ENCODE results near the gene SNTN. TPM values are rescaled to one million over a fixed set of nuclear protein-coding genes. Genes with fewer than 3 reads are reported as not detected.

The SNTN gene
- total RNA-seq, 1 donor from 2014 or later = not detected

DNA sequence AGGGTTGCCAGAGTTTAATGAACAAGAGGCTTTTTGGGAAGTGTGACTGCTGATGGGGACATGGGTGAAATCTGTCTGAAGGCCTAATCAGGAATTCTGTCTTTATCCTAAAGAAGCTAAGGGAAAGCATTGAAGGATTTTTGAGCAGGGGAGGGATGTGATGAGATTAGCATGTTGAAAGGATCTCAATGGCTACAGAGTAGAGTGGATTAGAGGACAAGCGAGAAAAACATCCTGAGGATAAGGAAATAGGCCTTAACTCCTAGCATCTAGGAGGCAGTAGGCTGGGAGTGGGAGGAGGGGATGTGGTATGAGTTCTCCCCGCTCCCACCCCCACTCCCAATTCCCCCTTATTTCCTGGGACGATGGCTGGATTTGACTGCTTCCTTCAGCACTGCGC lies 35.1 kb upstream of the SNTN start:
- Histone ChIP-seq H3K36me3 (ENCODE audit: control insufficient read depth, insufficient read depth, low read length) (no peaks in the 10 kb centered on the region), H3K4me3 (ENCODE audit: low read depth, low read length) (no peak overlapping the region), H3K27me3 (ENCODE audit: control insufficient read depth, insufficient read depth, low read length) (no peaks in the 10 kb centered on the region)
- no peak for DNase-seq (ENCODE audit: low read depth)
- TF ChIP-seq CTCF (IDR thresholded peaks at IDR 0.05; ENCODE audit: insufficient read depth, low read length, poor library complexity, severe bottlenecking) = no peak

DNA sequence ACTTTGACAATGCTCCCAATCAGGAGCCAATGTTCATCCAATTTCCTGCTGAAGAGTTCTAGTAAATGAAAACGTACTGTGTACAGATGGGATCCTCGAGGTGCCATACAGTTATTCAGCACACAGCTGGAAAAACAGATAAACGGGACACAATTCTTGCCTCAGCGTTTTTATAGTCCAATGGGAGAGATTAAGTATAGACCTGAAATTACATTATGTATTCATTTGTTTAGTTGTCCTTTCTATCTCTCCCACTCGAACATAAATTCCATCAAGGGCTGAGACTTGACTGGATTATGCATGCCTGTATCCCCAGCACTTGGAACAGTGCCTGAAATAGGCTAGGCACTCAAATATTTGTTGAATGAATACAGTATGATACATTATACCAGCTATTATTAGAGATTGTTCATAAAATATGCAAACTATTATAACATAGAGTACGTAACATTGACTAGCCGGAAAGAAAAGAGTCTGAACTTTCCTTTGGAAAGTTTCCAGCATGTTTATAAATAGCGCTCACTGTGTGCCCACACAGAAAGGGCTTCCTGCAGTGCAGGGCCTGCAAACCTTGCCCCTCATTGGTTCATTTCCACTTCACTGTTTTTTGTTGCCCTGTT lies 27.4 kb upstream of the SNTN start:
- DNase-seq (ENCODE audit: low read depth) = peak; percentile 12
- Histone ChIP-seq H3K36me3 (ENCODE audit: control insufficient read depth, insufficient read depth, low read length) (no peaks in the 10 kb centered on the region), H3K27me3 (ENCODE audit: control insufficient read depth, insufficient read depth, low read length) (no peaks in the 10 kb centered on the region), H3K4me3 (ENCODE audit: low read depth, low read length) (no peak overlapping the region)
- no peak for TF ChIP-seq CTCF (IDR thresholded peaks at IDR 0.05; ENCODE audit: insufficient read depth, low read length, poor library complexity, severe bottlenecking)

- Histone ChIP-seq H3K27me3 (ENCODE audit: control insufficient read depth, insufficient read depth, low read length) (no peaks in the 10 kb centered on the region), H3K4me3 (ENCODE audit: low read depth, low read length) (no peak overlapping the region), H3K36me3 (ENCODE audit: control insufficient read depth, insufficient read depth, low read length) (no peaks in the 10 kb centered on the region)
- no peak for TF ChIP-seq CTCF (IDR thresholded peaks at IDR 0.05; ENCODE audit: insufficient read depth, low read length, poor library complexity, severe bottlenecking)
- DNase-seq (ENCODE audit: low read depth) = no peak
Observed at GRCh38 chr3:63631670-63632069, 20.8 kb upstream of the SNTN start.

GRCh38 chr3:63635186-63635585 lies 17.3 kb upstream of the SNTN start:
- H3K27me3 ChIP-seq (ENCODE audit: control insufficient read depth, insufficient read depth, low read length) = no peaks in the 10 kb centered on the region
- no peaks in the 10 kb centered on the region for H3K36me3 ChIP-seq (ENCODE audit: control insufficient read depth, insufficient read depth, low read length)
- TF ChIP-seq CTCF (IDR thresholded peaks at IDR 0.05; ENCODE audit: insufficient read depth, low read length, poor library complexity, severe bottlenecking) = no peak
- no peak overlapping the region for H3K4me3 ChIP-seq (ENCODE audit: low read depth, low read length)
- DNase-seq (ENCODE audit: low read depth) = no peak

DNA sequence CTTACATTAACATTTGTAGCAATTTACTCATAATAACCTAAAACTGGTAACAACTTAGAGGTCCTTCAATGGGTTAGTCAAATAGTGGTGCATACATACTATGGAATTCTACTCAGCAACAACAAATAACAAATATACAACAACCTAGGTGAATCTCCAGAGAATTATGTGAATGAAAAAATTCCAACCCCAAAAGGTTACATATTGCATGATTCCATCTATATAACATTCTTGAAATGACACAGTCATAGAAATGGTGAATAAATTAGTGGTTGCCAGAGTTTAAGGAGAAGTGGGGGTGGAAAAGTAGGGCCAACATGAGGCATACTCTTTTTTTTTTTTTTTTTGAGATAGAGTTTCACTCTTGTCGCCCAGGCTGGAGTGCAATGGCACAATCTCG lies 12.7 kb upstream of the SNTN start:
- no peak for TF ChIP-seq CTCF (IDR thresholded peaks at IDR 0.05; ENCODE audit: insufficient read depth, low read length, poor library complexity, severe bottlenecking)
- Histone ChIP-seq H3K36me3 (ENCODE audit: control insufficient read depth, insufficient read depth, low read length) (no peaks in the 10 kb centered on the region), H3K27me3 (ENCODE audit: control insufficient read depth, insufficient read depth, low read length) (no peaks in the 10 kb centered on the region), H3K4me3 (ENCODE audit: low read depth, low read length) (no peak overlapping the region)
- no peak for DNase-seq (ENCODE audit: low read depth)

DNA sequence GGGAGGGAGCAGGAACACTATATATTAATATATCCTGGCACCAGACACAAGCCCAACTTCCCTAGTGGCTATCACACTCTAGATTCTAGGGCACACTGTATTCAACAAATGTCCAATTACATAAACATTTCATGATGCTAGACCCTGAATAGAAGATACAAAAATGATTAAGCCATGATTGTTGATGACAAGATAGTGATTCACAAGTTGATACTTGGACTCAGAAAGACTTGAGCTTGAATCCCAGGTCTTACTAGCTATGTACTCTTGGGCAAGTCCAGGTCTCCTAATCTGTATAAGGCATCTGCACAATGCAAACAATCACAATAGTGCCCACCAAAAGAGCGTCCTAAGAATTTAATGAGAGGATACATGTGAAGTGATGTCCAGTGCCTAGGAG lies 10.0 kb upstream of the SNTN start:
- no peak for DNase-seq (ENCODE audit: low read depth)
- Histone ChIP-seq H3K27me3 (ENCODE audit: control insufficient read depth, insufficient read depth, low read length) (no peaks in the 10 kb centered on the region), H3K4me3 (ENCODE audit: low read depth, low read length) (no peak overlapping the region), H3K36me3 (ENCODE audit: control insufficient read depth, insufficient read depth, low read length) (no peaks in the 10 kb centered on the region)
- no peak for TF ChIP-seq CTCF (IDR thresholded peaks at IDR 0.05; ENCODE audit: insufficient read depth, low read length, poor library complexity, severe bottlenecking)

All from kidney epithelial cell (primary cell).